GM21737 (cell line): ENCODE results near the gene MASP1.
A peak's percentile ranks its signal among the peaks of the same experiment; 100 is the strongest.
"Not testable (repeated sequence)": the region's sequence is repeated elsewhere in the genome, so short reads cannot be mapped to it uniquely, and the experiment has no call there.

ENCODE experiments used
- ATAC-seq: cut with Tn5 transposase; IDR thresholded peaks from one replicate; pipeline ENCODE4 v1.9.1; 2021; ENCODE audit warnings: mild to moderate bottlenecking, moderate library complexity; ENCODE audit not compliant: unreplicated experiment

The MASP1 gene

DNA sequence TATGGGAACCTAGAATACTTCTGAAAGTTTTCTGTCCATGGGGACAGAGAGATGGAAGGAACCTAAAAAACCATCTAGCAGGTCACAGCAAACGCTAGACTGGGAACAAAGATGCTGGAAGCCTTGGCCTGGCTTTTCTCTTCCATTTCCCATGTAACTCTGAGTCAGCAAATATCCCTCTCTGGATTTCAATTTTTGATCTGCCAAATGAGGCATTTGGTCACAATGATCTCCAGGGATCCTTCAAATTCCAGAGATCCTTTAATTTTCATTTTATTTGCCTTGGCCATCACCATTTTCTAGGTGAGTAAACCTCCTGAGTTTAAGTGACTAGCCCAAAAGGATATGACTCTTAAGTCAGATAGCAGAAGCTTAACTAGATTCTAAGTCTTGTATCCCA lies 54.6 kb downstream of the MASP1 start:
- ATAC-seq, result no peak

DNA sequence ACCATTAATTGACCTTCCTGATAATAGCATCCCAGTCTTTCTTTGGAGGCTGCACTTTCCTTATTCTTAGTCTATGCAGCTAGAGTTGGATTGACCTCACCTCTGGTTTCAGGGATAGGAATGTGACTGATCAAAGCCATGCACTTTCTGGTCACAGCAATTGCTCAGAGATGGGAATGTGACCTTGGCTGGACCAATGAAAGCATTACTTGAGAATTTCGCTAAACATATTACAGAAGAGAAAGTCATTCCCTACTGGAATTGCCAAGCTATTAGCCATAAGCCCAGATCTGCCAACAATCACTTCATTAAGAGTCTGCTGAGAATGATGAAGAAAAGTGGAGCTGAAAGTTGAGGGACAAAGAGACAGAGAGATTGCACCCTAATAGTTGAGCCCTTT lies 61.5 kb downstream of the MASP1 start:
- no peak for ATAC-seq

DNA sequence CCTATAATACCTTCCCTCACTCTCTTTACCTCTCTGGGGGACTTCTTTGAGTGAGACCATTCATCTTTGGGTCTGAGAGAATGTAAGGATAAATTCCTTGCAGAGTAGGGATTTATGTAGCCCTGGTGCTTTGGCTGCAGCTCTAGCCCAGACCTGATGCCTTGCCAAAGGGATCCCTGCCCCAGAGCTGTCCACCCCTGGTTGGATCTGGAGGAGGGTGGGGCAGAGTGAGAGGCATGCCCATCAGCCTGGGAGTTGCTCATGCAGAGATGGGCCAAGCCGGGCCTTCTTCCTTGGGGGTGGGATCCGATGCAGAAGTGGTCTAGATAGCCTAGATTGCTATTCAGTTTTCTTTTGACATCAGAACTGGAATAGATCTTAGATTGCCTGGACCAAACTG lies 62.8 kb downstream of the MASP1 start:
- no peak for ATAC-seq

DNA sequence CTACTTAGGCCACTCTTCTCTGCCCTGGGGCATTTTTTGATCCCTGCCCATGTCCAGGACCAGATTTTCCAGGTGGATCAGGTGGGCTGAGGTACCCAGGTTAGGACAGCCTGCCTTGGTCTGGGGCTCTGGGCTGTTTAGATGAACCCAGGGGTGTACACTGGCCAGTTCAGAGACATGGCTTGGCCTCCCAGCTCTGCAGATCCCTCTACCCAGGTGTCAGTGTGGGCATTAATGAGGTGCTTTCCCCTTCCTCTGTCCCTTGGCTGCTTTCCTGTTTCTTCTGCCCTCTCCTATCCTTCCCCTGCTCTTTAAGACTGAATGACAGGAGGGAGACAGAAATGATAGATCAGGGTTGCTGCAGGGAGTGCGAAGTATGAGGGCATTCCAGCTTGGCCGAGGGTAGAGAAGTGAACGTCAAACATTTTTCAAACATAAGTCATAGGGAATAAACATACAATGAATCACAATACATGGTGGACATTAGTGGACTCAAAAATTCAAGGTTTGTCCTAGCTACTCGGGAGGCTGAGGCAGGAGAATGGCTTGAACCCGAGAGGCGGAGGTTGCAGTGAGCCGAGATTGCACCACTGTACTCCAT lies 63.8 kb downstream of the MASP1 start:
- ATAC-seq, result no peak

DNA sequence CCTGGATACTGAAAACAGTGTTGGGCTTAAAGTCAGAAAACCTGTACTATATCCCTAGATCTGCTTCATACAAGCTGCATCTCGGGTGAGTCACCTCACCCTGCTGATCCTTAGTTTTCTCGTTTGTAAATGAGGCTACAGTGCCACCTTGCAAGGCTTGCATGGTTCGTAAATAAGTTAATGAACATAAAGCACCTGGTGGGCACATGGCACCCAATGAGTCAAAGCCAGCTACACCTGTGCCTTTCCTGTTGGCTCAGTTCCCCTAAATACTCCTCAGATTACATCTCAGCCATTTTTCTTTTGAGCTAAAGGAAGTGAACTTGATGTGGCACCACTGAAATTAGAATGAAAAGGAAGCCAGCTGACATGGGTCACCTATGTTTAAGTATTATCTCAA lies 67.7 kb downstream of the MASP1 start:
- ATAC-seq, result no peak

DNA sequence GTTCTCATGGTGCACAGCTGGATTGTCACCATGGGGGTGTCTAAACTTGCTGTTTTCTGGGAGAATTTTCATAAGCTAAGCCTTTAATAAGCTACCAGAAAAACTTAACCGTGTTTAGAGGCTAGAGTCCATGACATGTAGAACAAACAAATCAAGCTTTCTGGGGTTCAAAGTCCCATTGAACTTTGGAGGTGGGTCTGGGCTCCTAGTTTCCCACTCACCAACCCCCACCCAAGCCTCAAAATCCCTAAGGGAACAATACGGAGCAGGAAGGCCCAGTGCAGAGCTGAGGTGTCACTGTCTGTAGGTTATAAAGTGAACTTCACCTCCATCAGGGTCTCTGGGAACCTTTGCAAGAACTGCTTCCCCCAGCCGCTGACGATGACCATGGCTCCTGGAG lies 68.7 kb downstream of the MASP1 start:
- ATAC-seq, result no peak

DNA sequence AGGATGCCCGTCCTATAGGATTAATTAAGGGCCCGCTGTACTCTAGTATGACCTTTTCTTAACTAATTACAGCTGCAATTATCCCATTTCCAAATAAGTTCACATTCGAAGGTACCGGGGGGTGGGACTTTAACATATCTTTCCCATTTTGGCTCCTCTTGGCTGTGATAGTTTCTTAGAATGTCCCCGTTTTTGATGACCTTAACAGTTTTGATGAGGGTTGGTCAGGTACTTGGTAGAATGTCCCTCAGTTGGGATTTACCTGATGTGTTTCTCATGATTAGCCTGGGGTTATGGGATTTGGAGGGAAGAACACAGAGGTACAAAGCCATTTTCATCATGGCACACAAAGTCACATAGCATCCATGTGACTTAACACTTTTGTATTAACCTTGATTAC lies 76.1 kb downstream of the MASP1 start:
- no peak for ATAC-seq

DNA sequence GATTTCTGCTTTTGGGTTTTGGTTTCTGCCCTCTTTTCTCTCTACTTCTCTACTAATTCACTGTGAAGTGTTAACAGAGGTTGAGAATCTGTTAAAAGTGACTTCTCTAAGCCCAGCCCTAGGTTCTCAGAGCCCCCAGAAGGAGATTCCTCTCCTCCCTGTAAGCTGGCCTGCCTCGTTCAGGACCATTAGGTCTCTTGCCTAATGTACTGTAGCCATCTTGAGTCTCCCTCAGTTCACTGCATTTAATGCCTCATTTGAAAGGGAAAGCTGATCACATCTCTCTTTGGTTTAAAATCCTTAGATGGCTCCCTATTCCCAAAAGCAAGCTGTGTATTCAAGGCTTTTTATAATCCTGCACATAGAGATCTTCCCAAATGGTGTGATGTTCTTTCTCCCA lies 77.9 kb downstream of the MASP1 start:
- ATAC-seq, result no peak

DNA sequence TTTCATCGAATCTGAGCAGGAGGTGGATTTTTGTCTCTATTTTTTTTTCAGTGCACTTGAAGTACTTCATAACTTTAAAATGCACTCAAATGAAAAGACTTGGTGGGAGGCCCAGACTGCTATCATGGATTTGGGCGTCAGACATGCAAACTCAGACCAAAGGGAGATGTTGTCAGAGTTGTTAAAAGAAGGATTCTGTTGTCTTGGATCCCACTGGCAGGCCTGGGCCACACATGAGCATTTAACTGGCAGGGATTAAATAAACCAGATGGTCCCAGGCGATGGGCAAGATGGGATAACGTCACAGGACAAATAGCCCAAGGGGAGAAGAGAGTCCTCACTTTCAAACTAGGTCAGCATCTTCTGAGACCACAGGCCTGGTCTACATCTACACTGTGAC lies 78.8 kb downstream of the MASP1 start:
- ATAC-seq, result no peak

DNA sequence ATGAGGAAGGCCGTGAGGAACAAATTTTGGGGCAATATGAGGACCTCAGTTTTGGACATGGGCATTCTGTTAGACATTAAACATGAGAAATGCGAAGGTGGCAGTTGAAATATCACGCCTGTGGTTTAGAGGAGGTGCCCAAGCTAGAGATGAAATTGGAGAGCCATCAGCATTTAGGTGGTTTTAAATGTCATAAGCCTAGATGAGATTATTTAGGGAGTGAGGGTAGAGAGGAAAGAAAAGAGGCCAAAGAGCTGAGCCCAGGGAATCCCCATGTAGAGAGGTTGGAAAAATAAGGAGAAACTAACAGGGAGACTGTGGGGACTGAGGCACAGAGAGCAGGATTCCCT lies 79.4 kb downstream of the MASP1 start:
- no peak for ATAC-seq

DNA sequence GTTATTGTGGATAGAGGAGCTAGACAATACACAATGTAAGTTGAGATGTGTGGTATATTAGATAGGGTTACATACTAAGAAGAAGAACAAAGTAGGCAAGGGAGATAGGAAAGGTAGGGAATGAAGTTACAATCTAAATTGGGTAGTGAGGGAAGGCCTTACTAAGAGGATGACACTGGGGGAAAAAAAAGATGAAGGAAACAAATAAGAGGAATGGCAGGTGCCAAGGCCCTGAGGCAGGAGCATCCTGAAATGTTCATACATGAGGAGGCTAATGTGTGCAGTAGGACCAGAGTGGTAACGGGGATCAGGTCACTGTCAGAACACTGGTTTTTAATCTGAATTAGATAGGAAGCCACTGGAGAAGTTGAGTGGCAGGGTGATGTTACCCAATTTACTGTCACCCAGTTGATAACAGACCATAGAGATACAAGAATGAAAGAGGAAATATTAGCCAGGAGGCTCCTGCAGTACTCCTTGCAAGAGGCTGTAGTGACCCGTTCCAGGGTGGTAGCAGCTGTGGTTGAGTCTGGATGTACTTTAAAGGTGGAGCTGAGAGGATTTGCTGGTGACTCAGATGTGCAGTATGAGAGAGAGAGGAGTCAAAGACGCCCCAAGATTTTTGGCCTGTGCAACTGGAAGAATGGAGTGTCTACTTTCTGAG lies 79.9 kb downstream of the MASP1 start:
- ATAC-seq, result no peak

DNA sequence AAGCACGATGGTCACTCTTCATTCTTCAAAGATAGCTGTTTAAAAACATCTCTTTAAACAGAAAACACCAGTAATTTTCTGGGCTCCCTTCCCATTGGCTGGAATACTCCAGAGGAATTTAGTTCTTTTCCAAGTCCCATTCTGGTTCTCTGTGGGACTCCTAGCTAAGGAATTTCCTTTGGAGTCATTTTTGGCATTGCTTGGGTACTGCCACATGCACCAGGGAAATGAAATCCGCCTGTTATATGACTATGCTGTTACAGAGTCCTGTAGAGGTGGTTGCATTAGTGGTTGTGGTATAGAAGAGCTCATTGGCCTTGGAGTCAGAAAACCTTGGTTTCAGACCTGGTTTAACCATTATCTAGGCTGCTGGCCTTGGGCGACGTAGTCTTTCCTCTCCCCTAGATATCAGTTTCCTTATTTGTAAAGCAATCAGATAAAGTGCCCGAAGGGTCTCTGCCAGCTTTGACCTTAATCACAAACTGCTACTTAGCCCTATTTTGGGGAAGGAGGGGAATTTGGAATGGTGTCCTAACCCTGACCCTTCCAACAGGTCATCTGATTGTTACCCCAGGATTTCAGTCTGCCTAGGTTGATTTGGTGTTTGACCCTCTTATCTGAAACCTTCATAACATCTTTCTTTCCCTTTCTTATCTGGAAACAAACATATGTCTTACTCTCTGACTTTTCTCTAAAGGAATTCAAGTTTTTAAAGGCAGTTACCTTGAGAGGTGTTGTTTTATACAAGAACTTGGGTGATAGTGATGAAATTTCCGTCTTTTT lies 80.8 kb downstream of the MASP1 start:
- peak; percentile 83 for ATAC-seq

DNA sequence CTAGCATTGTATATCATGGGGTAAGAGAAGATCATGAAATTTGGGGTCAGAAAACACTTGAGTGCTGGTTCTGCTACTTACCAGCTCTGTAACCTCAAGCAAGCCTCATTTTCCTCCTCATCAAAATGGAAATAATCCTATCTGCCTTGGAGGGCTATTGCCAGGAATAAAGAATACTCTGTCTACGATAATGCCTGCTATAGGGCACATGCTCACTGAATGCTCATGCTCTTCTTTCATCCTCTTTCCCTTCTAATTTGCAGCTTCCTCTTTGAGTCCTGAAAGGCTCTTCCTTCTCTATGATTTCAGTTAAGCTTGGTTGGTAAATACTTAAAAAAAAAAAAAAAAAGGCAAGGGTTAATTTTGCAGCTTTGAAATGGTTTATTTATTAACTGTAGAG lies 81.4 kb downstream of the MASP1 start:
- no peak for ATAC-seq

DNA sequence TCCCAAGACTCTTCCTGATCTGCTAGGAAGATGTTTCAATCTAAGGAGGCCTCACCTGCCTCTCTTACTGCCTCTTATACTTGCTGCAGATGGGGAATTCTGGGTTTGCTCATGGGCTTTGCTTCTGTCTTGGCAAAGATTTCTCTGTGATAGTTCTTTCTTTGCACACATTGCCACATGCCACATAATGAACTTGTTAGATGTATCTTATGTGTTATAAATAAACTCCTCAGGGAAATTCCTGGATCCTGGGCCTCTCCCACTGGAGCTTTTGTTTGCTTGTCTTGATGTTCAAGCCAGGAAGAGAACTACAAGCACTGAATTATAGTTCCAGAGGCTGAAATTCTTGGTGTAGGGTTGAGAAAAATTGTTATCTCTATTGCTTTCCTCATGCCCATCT lies 82.0 kb downstream of the MASP1 start:
- ATAC-seq, result no peak

DNA sequence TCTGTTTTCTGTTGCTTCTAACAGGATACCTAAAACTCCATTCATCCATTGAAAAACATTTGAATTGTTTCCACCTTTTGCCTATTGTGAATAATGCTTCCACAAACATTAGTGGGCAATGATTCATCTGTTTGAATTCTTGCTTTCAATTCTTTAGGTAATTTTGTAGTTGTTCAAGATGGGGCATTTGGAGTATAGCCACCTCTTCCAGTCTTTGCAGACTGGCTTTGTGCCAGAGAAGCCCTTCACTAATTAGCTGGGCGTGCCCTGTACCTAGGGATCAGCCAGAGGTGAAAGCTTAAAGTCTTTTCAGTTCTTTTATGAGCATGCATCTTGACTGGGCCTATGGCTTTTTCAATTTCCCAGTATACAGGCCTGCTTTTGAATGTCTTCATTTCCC lies 83.4 kb downstream of the MASP1 start:
- ATAC-seq, result no peak

DNA sequence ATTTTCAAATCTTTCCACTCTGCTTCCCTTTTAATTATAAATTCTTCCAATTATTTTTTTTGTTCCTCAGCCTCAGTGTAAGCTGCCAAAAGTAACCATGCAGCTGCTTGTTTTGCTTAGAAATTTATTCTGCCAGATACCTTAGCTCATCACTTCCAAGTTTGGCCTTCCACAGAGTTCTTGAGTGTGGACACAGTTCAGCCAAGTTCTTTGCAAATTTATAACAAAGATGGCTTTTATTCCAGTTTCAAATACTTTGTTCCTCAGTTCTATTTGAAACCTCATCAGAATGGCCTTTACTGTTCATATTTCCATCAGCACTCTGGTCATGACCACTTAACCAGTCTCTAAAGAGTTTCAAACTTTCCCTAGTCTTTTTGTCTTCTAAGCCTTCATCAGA lies 83.9 kb downstream of the MASP1 start:
- ATAC-seq, result no peak

DNA sequence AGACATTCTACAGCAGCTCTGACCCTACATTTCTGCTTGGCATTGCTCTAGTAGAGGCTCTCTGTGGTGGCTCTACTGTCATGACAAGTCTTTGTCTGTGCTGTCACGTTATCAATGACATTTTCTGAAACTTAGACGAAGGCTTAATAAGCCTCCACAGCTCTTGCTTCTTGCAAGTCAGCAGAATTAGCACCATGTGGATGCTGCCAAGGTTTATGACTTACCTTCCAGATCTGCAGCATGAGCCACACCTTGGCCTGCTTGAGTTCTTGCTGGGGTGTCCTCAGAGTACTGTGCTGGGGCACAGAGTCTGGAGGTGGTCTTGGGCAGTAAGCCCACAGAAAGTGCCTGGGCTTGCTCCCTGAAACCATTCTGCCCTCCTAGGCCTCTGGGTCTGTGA lies 84.5 kb downstream of the MASP1 start:
- no peak for ATAC-seq

DNA sequence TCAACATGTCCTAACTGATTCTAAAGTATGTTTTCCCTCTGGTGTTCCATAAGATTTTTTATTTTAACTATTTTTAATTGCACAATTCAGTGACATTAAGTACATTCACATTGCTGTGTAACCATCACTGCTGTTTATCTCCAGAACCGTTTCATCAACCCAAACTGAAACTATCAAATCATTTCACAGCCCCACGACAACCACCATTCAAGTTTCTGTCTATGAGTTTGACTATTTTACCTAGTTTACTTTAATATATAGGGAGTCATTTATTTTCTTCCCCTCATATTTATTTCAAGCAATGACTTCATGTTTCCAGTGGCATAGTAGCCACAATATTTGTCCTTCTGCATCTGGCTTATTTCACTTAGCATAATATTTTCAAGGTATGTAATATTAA lies 85.9 kb downstream of the MASP1 start:
- ATAC-seq, result no peak

DNA sequence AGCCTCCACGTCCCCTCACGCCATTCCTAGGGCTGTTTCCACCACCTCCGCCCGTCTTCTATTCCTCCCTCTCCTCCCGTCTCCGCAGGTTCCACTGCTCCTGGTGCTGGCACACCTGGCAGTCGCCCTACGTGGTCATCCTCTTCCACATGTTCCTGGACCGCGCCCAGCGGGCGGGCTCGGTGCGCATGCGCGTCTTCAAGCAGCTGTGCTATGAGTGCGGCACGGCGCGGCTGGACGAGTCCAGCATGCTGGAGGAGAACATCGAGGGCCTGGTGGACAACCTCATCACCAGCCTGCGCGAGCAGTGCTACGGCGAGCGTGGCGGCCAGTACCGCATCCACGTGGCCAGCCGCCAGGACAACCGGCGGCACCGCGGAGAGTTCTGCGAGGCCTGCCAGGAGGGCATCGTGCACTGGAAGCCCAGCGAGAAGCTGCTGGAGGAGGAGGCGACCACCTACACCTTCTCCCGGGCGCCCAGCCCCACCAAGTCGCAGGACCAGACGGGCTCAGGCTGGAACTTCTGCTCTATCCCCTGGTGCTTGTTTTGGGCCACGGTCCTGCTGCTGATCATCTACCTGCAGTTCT lies 92.0 kb downstream of the MASP1 start:
- not testable (repeated sequence) for ATAC-seq

DNA sequence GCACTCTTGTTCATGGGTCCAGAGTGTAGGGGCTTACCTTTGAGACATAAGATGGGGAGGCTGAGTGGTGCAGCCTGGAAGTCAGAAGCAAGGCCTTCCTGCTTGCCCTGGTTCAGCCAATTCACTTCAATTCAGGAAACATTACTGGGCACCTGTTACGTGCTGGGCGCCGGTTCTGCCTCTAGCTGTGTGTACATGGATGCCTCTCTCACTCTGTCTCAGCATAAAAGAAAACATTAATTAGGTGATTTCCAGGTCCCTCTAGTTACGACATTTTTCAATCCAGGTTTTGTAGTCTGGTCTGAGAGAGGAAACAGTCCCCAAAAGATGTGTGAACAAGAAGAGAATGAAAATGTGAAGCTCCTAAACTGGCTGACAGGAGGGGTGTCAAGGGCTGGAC lies 93.0 kb downstream of the MASP1 start:
- no peak for ATAC-seq

DNA sequence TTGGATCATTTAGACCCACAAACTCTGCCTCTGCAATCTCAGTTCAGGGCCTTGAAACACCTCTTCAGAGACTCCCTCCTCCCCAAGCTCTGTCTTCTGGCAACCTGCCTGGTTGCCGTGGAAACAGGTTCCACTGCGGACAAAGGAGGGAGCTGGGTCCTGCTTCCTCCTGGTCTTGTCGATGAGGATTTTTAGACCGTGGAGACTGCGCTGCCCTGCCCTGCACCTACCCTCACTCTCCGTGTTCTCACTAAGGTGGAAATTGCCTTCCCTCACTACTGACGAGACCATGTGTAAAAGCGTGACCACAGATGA lies 94.2 kb downstream of the MASP1 start, which contains the start of gene RTP1:
TSS of gene RTP1 (plus strand) at position 152 of the 315 bp plus-strand sequence. CDS start at position 182, 30 bp downstream.
- no peak for ATAC-seq
